SK-N-SH (cell line): Measurements from ENCODE around the gene TMEM87B. TPM values are rescaled to one million over a fixed set of nuclear protein-coding genes. Genes with fewer than 3 reads are reported as not detected.

Source experiments
- CTCF ChIA-PET: fragments of 300-600, 350-600 bp; formaldehyde crosslinking; extraction: SDS; loops from one replicate; lab custom pipeline; 2021; lab: Yijun Ruan, JAX
- POLR2A ChIA-PET: fragments of 350-600 bp; sonication (Branson Sonifier 250); formaldehyde crosslinking; extraction: SDS; loops from one replicate; lab custom pipeline; 2020; ENCODE audit warnings: antibody characterized with exemption, inconsistent platforms; lab: Yijun Ruan, JAX
- DNase-seq: peaks from one replicate; pipeline ENCODE4 v3.0.0; 2012
- H2AFZ ChIP-seq: fragments of 200-600 bp; sonication (generic); 2 replicates; pipeline ENCODE4 v1.8.1; 2016; ENCODE audit warnings: antibody characterized with exemption, mild to moderate bottlenecking, low read depth
- H3F3A ChIP-seq: fragments of 200-600 bp; sonication (generic); replicated peaks from 2 replicates; pipeline ENCODE3; 2016; ENCODE audit warnings: antibody characterized with exemption, mild to moderate bottlenecking; ENCODE audit not compliant: insufficient read depth
- H3K27ac ChIP-seq, 2 experiments: fragments of 200-500 bp in 1 of 2; fragments of 200-600 bp in 1 of 2; sonication (Bioruptor generic) in 1 of 2; sonication (generic), shearing (Covaris generic) in 1 of 2; 2 replicates each; pipeline versions ENCODE4 v1.5.1 to v1.6.1; 2014 to 2016; ENCODE audit warnings: low read depth in 2 of 2, inconsistent platforms in 1 of 2, low read length in 1 of 2, mild to moderate bottlenecking in 1 of 2, mixed read lengths in 1 of 2
- H3K27me3 ChIP-seq: fragments of 200-600 bp; sonication (generic), shearing (Covaris generic); 2 replicates; pipeline ENCODE4 v1.6.1; 2016; ENCODE audit warnings: mixed run types; ENCODE audit not compliant: insufficient read depth
- H3K36me3 ChIP-seq, 2 experiments: fragments of 200-500 bp in 1 of 2; fragments of 200-600 bp in 1 of 2; sonication (Bioruptor generic) in 1 of 2; sonication (generic) in 1 of 2; replicated peaks in 1 of 2; 2 replicates each; pipeline versions ENCODE3 to v1.5.1; 2014 to 2016; ENCODE audit warnings: low read length in 1 of 2, mild to moderate bottlenecking in 1 of 2; ENCODE audit not compliant: insufficient read depth in 2 of 2, control insufficient read depth in 1 of 2
- H3K4me1 ChIP-seq, 2 experiments: fragments of 200-500 bp in 1 of 2; fragments of 200-600 bp in 1 of 2; sonication (Bioruptor generic) in 1 of 2; sonication (generic), shearing (Covaris generic) in 1 of 2; 2 replicates each; pipeline versions ENCODE4 v1.5.1 to v1.6.1; 2014 to 2016; ENCODE audit warnings: low read depth in 1 of 2, low read length in 1 of 2, mixed run types in 1 of 2; ENCODE audit not compliant: insufficient read depth in 2 of 2, control insufficient read depth in 1 of 2
- H3K4me2 ChIP-seq: fragments of 200-600 bp; sonication (generic), shearing (Covaris generic); 2 replicates; pipeline ENCODE4 v1.6.1; 2017; ENCODE audit warnings: mixed run types
- H3K4me3 ChIP-seq, 2 experiments: fragments of 200-500 bp in 1 of 2; fragments of 200-600 bp in 1 of 2; sonication (Bioruptor generic) in 1 of 2; sonication (generic), shearing (Covaris generic) in 1 of 2; 2 replicates each; pipeline versions ENCODE4 v1.5.1 to v1.8.1; 2014 to 2016; ENCODE audit warnings: low read depth in 2 of 2, inconsistent platforms in 1 of 2, low read length in 1 of 2, mild to moderate bottlenecking in 1 of 2, mixed read lengths in 1 of 2, moderate library complexity in 1 of 2
- H3K79me2 ChIP-seq: fragments of 200-600 bp; sonication (generic); 2 replicates; pipeline ENCODE4 v1.8.1; 2017; ENCODE audit warnings: mild to moderate bottlenecking; ENCODE audit not compliant: insufficient read depth
- H3K9ac ChIP-seq: fragments of 200-600 bp; sonication (generic); 2 replicates; pipeline ENCODE4 v1.6.1; 2017; ENCODE audit warnings: mixed run types
- H3K9me2 ChIP-seq: fragments of 200-600 bp; sonication (generic); 2 replicates; pipeline ENCODE4 v1.6.1; 2017; ENCODE audit warnings: mixed run types
- H3K9me3 ChIP-seq: fragments of 200-600 bp; sonication (generic); 2 replicates; pipeline ENCODE4 v1.6.1; 2017; ENCODE audit warnings: mixed run types, mild to moderate bottlenecking, moderate library complexity
- H4K20me1 ChIP-seq: fragments of 200-600 bp; sonication (generic); 2 replicates; pipeline ENCODE4 v1.6.1; 2017; ENCODE audit warnings: mild to moderate bottlenecking, mixed run types; ENCODE audit not compliant: insufficient read depth
- ELF1 ChIP-seq: IDR thresholded peaks from 2 replicates; pipeline ENCODE4 v1.4.0; 2012
- FOSL2 ChIP-seq: IDR thresholded peaks from 2 replicates; pipeline ENCODE4 v1.4.0; 2012; ENCODE audit warnings: low read depth, mild to moderate bottlenecking, moderate library complexity, borderline replicate concordance
- FOXJ3 ChIP-seq: sonication (generic); formaldehyde crosslinking; IDR thresholded peaks from 2 replicates; pipeline ENCODE4 v1.5.1; 2020; ENCODE audit warnings: mild to moderate bottlenecking, missing genetic modification reagents
- FOXM1 ChIP-seq: IDR thresholded peaks from 2 replicates; pipeline ENCODE4 v1.4.0; 2012; ENCODE audit warnings: low read depth, mild to moderate bottlenecking
- JUND ChIP-seq: IDR thresholded peaks from 2 replicates; pipeline ENCODE4 v1.4.0; 2012
- MXI1 ChIP-seq: IDR thresholded peaks from 2 replicates; pipeline ENCODE4 v1.6.1; 2012; ENCODE audit warnings: mild to moderate bottlenecking, low read depth, low read length, improper control_type of control experiment
- RAD21 ChIP-seq: IDR thresholded peaks from 2 replicates; pipeline ENCODE4 v1.6.1; 2012; ENCODE audit warnings: mild to moderate bottlenecking, low read length
- SMC3 ChIP-seq: IDR thresholded peaks from 2 replicates; pipeline ENCODE4 v1.6.1; 2012; ENCODE audit warnings: low read depth, low read length, improper control_type of control experiment
- WGBS: methylation state at CpG from one replicate; pipeline ENCODE4 v1.1.6; 2017; ENCODE audit warnings: low lambda C conversion rate; 5-methylcytosine and 5-hydroxymethylcytosine counted together
- polyA plus RNA-seq, 3 experiments: library from polyadenylated mRNA; depleted of rRNA; stranded (reverse); fragments of >200 nt; gene quantifications; 2 replicates each; pipeline ENCODE4 v1.2.3, GENCODE V29; 2012
- TF ChIP-seq, protein P1 (sequence below): IDR thresholded peaks from 2 replicates; pipeline ENCODE4 v1.6.1; 2012; ENCODE audit warnings: mild to moderate bottlenecking, low read depth, low read length, moderate library complexity
- TF ChIP-seq, protein P2 (sequence below): IDR thresholded peaks from 2 replicates; pipeline ENCODE4 v1.4.0; 2012; ENCODE audit warnings: low read depth, borderline replicate concordance

TMEM87B gene
- polyA plus RNA-seq, 1 of the 3 experiments (the other 2 are of a cell fraction), result 7.9 TPM

DNA sequence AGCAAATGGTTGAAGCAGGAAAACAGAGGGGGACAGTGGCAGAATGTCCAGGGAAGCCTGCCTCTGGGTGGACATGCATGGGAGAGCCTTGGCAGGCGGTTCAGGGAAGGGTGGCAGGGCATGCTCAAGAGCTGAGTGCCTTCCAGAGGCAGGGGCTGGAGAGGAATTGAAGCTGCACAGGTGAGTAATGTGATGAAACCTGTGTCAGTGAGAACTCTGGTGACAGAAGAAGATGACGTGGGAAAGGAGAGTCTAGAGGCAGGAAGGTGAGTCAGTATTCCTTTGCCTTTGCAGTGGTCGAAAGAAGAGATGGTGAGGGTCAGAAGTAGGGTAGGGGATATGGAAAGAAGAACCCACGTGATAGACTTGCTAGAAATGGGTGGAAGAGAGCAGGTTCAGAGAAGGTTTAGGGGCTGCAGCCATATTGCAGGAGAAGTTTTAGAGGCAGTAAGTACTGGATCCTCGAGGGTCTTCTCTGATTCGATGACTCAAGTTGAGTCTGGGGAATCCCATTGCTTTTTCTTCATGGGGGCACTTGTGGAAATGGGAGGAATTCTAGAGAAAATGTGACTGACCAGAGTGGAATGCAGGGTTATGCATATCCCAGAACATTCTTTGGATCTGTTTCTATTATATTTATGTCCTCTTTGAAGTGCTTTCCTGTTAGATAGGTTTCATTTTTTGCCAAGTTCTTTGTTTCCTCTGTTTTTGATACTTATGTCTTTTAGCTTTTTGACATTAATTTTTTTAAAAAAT lies 37.4 kb downstream of the TMEM87B start (continued):
- TF ChIP-seq, protein P1, sequence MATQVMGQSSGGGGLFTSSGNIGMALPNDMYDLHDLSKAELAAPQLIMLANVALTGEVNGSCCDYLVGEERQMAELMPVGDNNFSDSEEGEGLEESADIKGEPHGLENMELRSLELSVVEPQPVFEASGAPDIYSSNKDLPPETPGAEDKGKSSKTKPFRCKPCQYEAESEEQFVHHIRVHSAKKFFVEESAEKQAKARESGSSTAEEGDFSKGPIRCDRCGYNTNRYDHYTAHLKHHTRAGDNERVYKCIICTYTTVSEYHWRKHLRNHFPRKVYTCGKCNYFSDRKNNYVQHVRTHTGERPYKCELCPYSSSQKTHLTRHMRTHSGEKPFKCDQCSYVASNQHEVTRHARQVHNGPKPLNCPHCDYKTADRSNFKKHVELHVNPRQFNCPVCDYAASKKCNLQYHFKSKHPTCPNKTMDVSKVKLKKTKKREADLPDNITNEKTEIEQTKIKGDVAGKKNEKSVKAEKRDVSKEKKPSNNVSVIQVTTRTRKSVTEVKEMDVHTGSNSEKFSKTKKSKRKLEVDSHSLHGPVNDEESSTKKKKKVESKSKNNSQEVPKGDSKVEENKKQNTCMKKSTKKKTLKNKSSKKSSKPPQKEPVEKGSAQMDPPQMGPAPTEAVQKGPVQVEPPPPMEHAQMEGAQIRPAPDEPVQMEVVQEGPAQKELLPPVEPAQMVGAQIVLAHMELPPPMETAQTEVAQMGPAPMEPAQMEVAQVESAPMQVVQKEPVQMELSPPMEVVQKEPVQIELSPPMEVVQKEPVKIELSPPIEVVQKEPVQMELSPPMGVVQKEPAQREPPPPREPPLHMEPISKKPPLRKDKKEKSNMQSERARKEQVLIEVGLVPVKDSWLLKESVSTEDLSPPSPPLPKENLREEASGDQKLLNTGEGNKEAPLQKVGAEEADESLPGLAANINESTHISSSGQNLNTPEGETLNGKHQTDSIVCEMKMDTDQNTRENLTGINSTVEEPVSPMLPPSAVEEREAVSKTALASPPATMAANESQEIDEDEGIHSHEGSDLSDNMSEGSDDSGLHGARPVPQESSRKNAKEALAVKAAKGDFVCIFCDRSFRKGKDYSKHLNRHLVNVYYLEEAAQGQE, result no peak
- TF ChIP-seq, protein P2, sequence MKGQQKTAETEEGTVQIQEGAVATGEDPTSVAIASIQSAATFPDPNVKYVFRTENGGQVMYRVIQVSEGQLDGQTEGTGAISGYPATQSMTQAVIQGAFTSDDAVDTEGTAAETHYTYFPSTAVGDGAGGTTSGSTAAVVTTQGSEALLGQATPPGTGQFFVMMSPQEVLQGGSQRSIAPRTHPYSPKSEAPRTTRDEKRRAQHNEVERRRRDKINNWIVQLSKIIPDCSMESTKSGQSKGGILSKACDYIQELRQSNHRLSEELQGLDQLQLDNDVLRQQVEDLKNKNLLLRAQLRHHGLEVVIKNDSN, result no peak
- TF ChIP-seq SMC3 (no peak), ELF1 (no peak), MXI1 (no peak), FOSL2 (peak; percentile 42; the same call in 1 of the 2 replicates), FOXJ3 (no peak)

DNA sequence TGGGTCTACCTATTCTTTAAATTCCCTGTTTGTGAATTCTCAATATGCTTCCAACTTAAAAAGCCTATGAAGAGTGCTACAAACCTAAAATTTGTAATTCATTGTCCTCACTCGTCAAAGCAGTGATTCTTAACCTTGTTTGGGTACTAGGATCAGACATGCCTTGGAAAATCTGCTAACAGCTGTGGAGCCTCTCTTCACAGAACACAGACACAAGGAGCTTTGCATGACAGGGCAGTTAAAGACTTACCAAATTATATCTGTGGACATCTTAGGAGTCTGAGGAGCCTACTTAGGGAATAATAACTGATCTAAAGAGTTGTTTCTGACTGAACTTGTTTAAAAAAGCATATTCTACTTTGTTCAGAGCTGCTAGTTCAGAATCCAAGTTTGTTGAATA lies 38.1 kb downstream of the TMEM87B start:
- POLR2A ChIA-PET, result interaction anchor here (0.7 kb wide), 1 partner anchor 147 kb away, joined by 3 read pairs; no protein-coding TSS in a partner anchor
- peaks cover 0 to 19% of the 10 kb centered on the region in 2 experiments for H3K4me1 ChIP-seq
- peaks cover 6% of the 10 kb centered on the region; the same call in 1 of the 2 replicates for H3K79me2 ChIP-seq
- peaks cover 17% of the 10 kb centered on the region for H3F3A ChIP-seq
- CTCF ChIA-PET, result no interaction called here
- H3K4me3 ChIP-seq, result no peak overlapping the region
- no peaks in the 10 kb centered on the region for H3K9me3 ChIP-seq
- no peak overlapping the region for H2AFZ ChIP-seq
- 88% methylated on average over 1 of the region's 1 CpG for WGBS
- H3K27me3 ChIP-seq, result no peaks in the 10 kb centered on the region
- H4K20me1 ChIP-seq, result no peaks in the 10 kb centered on the region
- H3K4me2 ChIP-seq, result 0 out of 2 replicates have a peak overlapping the region, but pooled peaks have one; percentile 10
- no peak for DNase-seq
- H3K36me3 ChIP-seq, result peaks cover 44 to 78% of the 10 kb centered on the region in 2 experiments
- peak overlapping the region; percentile 54 to 58; a peak in 3 of 4 replicates for H3K27ac ChIP-seq
- no peak overlapping the region for H3K9ac ChIP-seq
- no peak for TF ChIP-seq JUND
- no peak for TF ChIP-seq FOXM1
- TF ChIP-seq, protein P1, result no peak
- no peak for TF ChIP-seq RAD21
- H3K9me2 ChIP-seq, result no peaks in the 10 kb centered on the region
